HepG2 (cell line): ENCODE data around the gene CPNE1. TPM values are rescaled to one million over a fixed set of nuclear protein-coding genes. Genes with fewer than 3 reads are reported as not detected.

ENCODE experiments used
- ATF6 ChIP-seq: sonication (generic); formaldehyde crosslinking; conservative IDR thresholded peaks from 2 replicates; pipeline ENCODE4 v1.4.0; 2020; ENCODE audit warnings: missing genetic modification reagents
- CBX2 ChIP-seq, 2 experiments: fragments of 200-600 bp in 1 of 2; sonication (generic); formaldehyde crosslinking in 1 of 2; IDR thresholded peaks; 2 replicates each; pipeline versions ENCODE4 v1.7.0 to v1.8.1; 2018 to 2022; ENCODE audit warnings: low read depth in 2 of 2, low read length in 1 of 2, mild to moderate bottlenecking in 1 of 2, missing genetic modification reagents in 1 of 2
- DNMT3B ChIP-seq: conservative IDR thresholded peaks from 2 replicates; pipeline ENCODE4 v1.6.1; 2016; ENCODE audit warnings: missing biosample characterization, control low read depth
- FOXM1 ChIP-seq: sonication (generic); formaldehyde crosslinking; IDR thresholded peaks from 2 replicates; pipeline ENCODE4 v1.5.0; 2020; ENCODE audit warnings: missing genetic modification reagents
- HDAC1 ChIP-seq: sonication (generic); formaldehyde crosslinking; IDR thresholded peaks from 2 replicates; pipeline ENCODE4 v1.5.1; 2020; ENCODE audit warnings: mild to moderate bottlenecking, missing genetic modification reagents
- HNF4A ChIP-seq: sonication (generic); formaldehyde crosslinking; IDR thresholded peaks from 2 replicates; pipeline ENCODE4 v1.4.0; 2020; ENCODE audit warnings: missing genetic modification reagents
- HNRNPK ChIP-seq: fragments of 200-400 bp; formaldehyde crosslinking; IDR thresholded peaks from 2 replicates; pipeline ENCODE4 v1.6.1; 2018; ENCODE audit warnings: low read length, low read depth, moderate library complexity, mild to moderate bottlenecking; ENCODE audit not compliant: poor library complexity, severe bottlenecking
- PAWR ChIP-seq: sonication (generic); formaldehyde crosslinking; IDR thresholded peaks from 2 replicates; pipeline ENCODE4 v1.4.0; 2020; ENCODE audit warnings: missing genetic modification reagents, mild to moderate bottlenecking, borderline replicate concordance
- PHF20 ChIP-seq: sonication (generic); formaldehyde crosslinking; IDR thresholded peaks from 2 replicates; pipeline ENCODE4 v1.5.0; 2020; ENCODE audit warnings: mild to moderate bottlenecking, missing genetic modification reagents
- RERE ChIP-seq: IDR thresholded peaks from 2 replicates; pipeline ENCODE4 v1.6.1; 2016; ENCODE audit warnings: low read depth, missing genetic modification reagents, missing compliant biosample characterization
- RFX5 ChIP-seq: IDR thresholded peaks from 2 replicates; pipeline ENCODE4 v1.6.1; 2011; ENCODE audit warnings: low read depth, low read length, improper control_type of control experiment
- SMYD3 ChIP-seq: sonication (generic); formaldehyde crosslinking; IDR thresholded peaks from 2 replicates; pipeline ENCODE4 v1.8.1; 2023; ENCODE audit warnings: mild to moderate bottlenecking, missing genetic modification reagents
- USF2 ChIP-seq, 2 experiments: sonication (generic) in 1 of 2; formaldehyde crosslinking in 1 of 2; IDR thresholded peaks; 2 replicates each; pipeline versions ENCODE4 v1.5.1 to v1.6.1; 2011 to 2020; ENCODE audit warnings: borderline replicate concordance in 1 of 2, low read depth in 1 of 2, low read length in 1 of 2, mild to moderate bottlenecking in 1 of 2, missing genetic modification reagents in 1 of 2, moderate library complexity in 1 of 2
- ZBTB34 ChIP-seq: sonication (generic); formaldehyde crosslinking; IDR thresholded peaks from 2 replicates; pipeline ENCODE4 v1.8.0; 2022; ENCODE audit warnings: mild to moderate bottlenecking, missing genetic modification reagents
- ZNF12 ChIP-seq: sonication (generic); formaldehyde crosslinking; IDR thresholded peaks from 2 replicates; pipeline ENCODE4 v1.5.0; 2020; ENCODE audit warnings: missing genetic modification reagents
- ZNF343 ChIP-seq: sonication (generic); formaldehyde crosslinking; IDR thresholded peaks from 2 replicates; pipeline ENCODE4 v1.4.0; 2020; ENCODE audit warnings: mild to moderate bottlenecking, missing genetic modification reagents
- ZNF775 ChIP-seq: sonication (generic); formaldehyde crosslinking; IDR thresholded peaks from 2 replicates; pipeline ENCODE4 v1.4.0; 2020; ENCODE audit warnings: missing genetic modification reagents, mild to moderate bottlenecking, moderate library complexity, borderline replicate concordance
- ZNF792 ChIP-seq: IDR thresholded peaks from 2 replicates; pipeline ENCODE4 v1.6.1; 2016
- polyA plus RNA-seq, 8 experiments: library from polyadenylated mRNA; depleted of rRNA in 3 of 8; stranded (reverse) in 7 of 8; unstranded in 1 of 8; fragments of >200 nt; fragmentation: Illumina TruSeq in 4 of 8; extraction: Trizol in 4 of 8; gene quantifications; 2 replicates each; pipeline versions ENCODE4 v1.2.1 to v1.2.3, GENCODE V29; 2011 to 2016; ENCODE audit warnings: low read depth in 4 of 8, missing spikeins in 1 of 8, mixed read lengths in 1 of 8; ENCODE audit not compliant: insufficient read depth in 1 of 8
- total RNA-seq, 5 experiments: library from RNA; depleted of rRNA; stranded (reverse); fragments of >200 nt; fragmentation: Illumina TruSeq; extraction: Trizol; gene quantifications; 2 replicates each; pipeline ENCODE4 v1.2.3, GENCODE V29; 2016; ENCODE audit warnings: low read depth in 1 of 5

CPNE1 gene
- total and polyA plus RNA-seq, 2 of the 13 experiments (the other 11 are each of a cell fraction or from before 2014, with no cell fraction given), result 408 to 431 TPM

GRCh38 chr20:35710884-35711587 lies 46.3 kb upstream of the CPNE1 start (continued):
- TF ChIP-seq USF2 (IDR thresholded peaks at IDR 0.05; ENCODE audit: low read depth, low read length) (no peak), USF2 (CRISPR knock-in tag; IDR thresholded peaks at IDR 0.05; ENCODE audit: borderline replicate concordance) (no peak), DNMT3B (CRISPR knock-in tag) (peak; percentile 65; the same call in 1 of the 2 replicates), ZNF343 (CRISPR knock-in tag) (no peak), PHF20 (CRISPR knock-in tag) (no peak), CBX2 (IDR thresholded peaks at IDR 0.05; ENCODE audit: low read depth, low read length) (no peak), CBX2 (CRISPR knock-in tag; IDR thresholded peaks at IDR 0.05; ENCODE audit: low read depth) (no peak), ZNF792 (CRISPR knock-in tag) (no peak), RERE (CRISPR knock-in tag) (no peak), ZNF775 (CRISPR knock-in tag) (no peak), ZNF12 (no peak), HNF4A (CRISPR knock-in tag) (no peak), FOXM1 (CRISPR knock-in tag) (no peak), ATF6 (0 out of 2 replicates have a peak, but pooled peaks have one; percentile 54), HNRNPK (no peak), PAWR (no peak), RFX5 (no peak), SMYD3 (0 out of 2 replicates have a peak, but pooled peaks have one; percentile 27), ZBTB34 (no peak), HDAC1 (no peak)
